Fibroblast of lung (primary cell): ENCODE measurements around the gene LARGE2.
"Not testable (repeated sequence)": the region's sequence is repeated elsewhere in the genome, so short reads cannot be mapped to it uniquely, and the experiment has no call there.

ENCODE experiments used
- CTCF ChIP-seq, 2 donors: IDR thresholded peaks in 1 of 2; conservative IDR thresholded peaks in 1 of 2; 1 replicate in 1 of 2; 2 replicates in 1 of 2; pipeline ENCODE4 v1.5.1; 2011 to 2012; ENCODE audit warnings: low read length in 2 of 2, control low read depth in 1 of 2, inconsistent platforms in 1 of 2, low read depth in 1 of 2, mild to moderate bottlenecking in 1 of 2
- EZH2 ChIP-seq: IDR thresholded peaks from 2 replicates; pipeline ENCODE4 v1.5.1; 2012; ENCODE audit warnings: low read length, control low read depth, mild to moderate bottlenecking; ENCODE audit errors: missing control alignments

- TF ChIP-seq CTCF (conservative IDR thresholded peaks at IDR 0.05 in 1 of 2, IDR thresholded peaks at IDR 0.05 in 1 of 2; ENCODE audit: low read depth in 1 of 2, low read length in 2 of 2); EZH2: not testable (repeated sequence)
These were observed 16.9 kb upstream of the LARGE2 start for GRCh38 chr11:45905576-45905975.
